AG20443 (cell line): ENCODE data around the gene POU3F3.
A peak's percentile ranks its signal among the peaks of the same experiment; 100 is the strongest.

Source experiments
- DNase-seq: peaks from one replicate; pipeline ENCODE4 v3.0.0; 2012; ENCODE audit warnings: low spot score, mixed read lengths

POU3F3 gene

DNA sequence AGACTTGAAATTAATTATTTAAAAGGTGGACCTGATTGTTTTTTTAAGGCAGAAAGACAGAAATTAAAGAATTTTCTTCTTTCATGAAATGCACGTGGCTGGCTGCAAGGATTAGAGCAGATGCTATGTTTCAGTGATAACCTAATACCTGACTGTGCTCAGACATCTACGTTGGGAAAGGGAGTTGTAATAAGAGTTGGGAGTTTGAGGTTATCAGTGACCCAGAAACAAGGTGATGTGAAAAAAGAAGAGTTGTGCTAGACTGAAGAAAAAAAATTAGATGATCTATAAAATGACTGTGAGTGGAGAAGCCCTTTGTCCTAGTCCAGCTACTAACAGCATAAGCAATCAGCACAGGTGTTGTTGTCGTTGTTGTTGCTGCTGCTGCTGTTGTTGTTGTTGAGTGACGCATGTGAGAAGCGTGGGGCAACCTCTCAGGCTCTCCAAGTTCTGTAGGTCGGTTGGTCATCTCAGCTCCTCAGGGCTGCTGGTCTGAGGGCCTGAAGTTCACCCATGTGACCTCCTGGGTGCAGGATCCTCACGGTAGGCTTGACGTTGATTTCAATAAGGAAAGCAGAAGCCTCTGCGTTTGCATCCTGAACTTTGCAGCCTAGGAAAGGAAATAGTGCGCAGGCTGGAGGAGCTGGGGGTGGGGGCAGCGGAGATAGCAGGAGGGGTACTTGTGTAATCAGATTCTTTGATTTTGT, 7.6 kb downstream of the POU3F3 start:
- DNase-seq: no peak

DNA sequence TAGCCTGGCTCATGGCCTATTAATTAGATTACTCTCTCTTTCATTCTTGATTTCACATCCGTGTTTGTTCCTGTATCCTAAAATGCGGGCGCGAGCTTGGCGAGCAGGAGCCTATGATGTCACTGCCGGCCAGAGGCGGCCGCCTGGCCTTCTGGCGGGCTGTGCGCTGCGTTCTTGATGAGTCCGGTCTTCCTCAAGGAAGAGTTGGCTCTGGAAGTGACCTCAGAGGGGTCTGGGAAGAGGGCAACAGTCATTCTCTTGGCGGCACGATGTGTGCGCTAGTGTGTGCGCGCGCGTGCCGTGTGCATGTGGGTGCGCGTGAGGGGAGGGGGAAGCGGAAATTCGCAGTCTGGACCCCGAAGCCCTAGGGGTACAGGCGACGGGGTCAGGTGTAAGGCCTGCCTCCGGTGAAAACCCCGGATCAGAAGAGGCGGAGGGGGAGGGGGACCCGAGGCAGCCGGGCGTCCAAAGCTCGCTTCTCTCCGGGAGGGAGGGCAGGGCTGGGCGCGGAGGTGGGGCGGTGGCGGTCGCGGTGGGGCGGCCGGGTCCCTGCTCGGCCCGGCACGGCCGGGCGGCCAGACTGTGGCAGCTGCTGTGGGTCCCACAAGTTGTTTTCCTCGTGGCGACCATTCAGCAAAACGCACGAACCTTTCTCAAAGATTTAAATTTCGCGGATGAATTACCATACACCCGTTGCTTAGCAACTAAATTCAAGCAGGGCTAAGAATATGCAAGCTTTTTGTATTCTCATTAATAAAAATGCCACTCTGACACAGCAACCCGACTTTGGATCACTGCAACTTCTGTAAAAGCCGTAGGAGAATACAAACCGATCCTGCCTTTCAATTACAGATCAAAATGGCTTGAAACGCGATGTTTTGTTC, 8.4 kb downstream of the POU3F3 start:
- no peak for DNase-seq

DNA sequence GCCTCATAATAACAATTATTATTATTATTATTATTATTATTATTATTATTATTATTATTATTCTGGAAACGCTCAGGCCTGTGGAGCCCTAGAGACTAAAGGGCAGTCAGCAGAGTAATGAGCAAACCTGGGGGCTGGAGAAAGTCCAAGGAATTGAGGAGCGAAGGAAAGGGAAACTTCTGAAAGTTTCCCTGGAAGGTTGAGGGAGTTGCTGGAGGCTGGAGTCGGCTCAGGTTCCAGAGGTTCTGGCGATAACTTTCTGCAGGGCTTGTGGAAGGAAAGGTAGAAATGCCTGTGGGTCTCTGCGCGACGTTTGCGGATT, 9.2 kb downstream of the POU3F3 start:
- no peak for DNase-seq

DNA sequence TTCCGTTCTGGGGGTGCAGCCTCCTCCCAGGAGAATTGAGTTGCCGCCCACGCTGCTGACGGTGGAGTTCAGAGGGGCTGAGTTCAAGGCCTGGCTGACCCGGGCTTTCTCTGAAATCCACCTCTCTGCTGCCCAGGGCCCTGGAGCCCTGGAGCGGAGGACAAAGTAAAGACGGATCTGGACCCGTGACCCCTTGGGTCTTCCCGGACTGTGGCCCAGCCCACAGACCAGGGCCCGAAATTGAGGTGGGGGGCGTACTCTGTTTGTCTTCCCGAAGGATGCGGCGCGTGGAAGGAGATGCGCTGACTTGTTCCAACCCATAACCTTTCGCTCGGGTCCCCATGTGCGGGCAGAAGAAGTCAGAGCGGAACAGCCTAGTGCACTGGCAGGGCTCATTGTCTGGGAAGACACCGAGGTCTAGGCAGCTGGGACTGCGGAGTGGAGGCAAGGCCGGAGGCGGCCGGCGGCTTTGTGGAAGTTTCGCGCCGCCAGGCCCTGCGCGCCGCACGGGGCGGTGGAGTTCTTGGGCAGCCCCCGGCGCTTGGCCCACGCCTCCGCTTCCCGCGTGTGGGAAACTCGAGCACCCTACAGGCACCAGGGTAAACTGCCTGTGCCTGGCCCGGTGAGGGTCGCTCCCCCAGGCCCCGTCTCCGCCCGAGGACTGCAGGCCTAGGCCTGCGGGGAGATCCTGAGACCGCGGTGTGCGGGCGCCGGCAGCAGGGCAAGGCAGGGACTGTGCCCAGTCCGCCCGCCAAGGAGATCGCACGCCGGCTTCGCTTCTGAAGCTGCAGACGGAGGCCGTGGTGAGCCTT, 9.8 kb downstream of the POU3F3 start:
- no peak for DNase-seq

DNA sequence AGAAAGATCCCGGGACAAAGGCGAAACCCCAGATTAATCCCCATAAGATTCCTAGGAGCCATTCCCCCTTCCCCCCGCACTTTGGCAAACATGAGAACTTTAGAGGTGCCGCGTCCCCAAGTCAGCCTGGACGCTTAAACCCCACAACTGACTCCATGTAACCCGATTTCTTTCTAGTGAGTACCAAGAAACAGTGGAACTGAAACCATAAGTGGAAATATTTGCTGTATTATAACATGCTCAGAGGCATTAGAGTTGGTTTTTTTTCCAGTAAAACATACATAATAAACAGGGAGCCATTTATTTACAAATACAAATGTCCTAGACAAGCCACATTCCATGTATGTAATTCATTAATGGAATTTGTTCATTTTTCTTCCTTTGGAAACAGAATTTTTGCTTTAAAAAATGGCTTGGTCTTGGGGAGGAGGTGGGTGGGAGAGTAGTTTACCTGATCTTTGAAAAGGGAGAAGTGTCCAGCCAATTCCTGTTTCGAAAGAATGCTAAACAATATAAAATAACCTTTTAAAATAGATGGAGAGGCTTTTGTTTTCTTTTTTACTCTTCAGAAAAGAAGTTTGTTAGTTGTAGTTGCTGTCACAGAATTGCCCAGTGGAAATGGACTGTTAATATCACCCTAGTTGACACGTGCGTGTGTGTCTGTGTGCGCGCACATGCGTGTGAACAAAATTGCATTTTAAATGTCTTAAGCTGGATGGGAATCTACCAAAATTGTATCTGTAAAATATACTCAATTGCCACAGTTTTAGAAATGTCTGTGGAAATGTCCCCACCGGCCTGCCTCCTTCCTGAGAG, 10.6 kb downstream of the POU3F3 start:
- DNase-seq: no peak

DNA sequence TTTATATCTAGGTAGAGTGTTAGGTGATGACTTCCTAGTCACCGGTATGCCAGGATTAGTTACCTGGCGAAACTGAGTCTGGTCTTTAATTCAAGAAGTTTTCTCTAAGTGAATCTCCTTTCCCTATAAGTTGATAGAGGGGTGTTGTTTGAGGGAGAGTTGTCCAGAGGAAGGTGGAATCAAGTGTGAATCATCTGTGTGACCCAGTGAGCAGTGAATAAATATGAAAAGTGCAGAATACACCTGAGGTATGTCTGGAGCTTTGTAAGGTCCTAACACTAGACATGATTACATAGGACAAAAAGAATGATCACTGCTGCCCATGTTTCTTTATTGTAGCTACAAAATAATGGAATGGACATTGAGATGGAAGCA, 11.2 kb downstream of the POU3F3 start:
- DNase-seq: no peak

DNA sequence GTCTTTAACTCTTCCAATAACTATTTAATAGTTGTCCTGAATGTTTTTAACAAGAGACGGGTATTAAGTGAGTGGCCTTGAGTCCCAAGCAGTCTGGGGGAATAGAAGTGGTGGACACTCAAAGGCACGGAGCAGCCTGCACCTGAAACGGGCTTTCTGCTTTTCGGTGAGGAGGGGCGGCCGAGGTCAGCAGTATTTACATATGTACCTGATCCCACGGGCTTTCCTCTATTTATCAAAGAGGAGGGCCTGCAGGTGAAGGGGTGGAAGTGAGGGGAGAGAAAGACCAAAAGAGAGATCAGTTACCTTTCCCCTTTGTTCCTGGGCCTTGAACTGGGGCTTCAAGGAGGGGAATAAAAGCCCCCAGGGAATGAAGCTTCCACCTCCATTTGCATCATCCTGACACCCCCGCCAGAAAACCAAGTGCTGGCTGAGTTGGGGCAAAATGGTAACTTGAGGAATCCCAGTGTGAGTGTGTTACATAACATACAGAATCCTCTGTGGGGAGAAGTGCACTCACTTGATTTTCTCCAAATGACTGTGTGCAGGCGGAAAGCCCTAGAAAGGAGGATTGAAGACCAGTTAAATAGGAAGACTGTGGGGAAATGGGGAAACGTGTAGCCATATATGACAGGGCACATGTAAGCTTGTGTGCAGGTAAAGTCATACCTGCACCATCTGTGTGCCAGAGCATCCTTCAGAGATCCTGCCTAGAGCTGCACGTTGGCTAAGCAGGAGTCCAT, 12.4 kb downstream of the POU3F3 start:
- DNase-seq: no peak

DNA sequence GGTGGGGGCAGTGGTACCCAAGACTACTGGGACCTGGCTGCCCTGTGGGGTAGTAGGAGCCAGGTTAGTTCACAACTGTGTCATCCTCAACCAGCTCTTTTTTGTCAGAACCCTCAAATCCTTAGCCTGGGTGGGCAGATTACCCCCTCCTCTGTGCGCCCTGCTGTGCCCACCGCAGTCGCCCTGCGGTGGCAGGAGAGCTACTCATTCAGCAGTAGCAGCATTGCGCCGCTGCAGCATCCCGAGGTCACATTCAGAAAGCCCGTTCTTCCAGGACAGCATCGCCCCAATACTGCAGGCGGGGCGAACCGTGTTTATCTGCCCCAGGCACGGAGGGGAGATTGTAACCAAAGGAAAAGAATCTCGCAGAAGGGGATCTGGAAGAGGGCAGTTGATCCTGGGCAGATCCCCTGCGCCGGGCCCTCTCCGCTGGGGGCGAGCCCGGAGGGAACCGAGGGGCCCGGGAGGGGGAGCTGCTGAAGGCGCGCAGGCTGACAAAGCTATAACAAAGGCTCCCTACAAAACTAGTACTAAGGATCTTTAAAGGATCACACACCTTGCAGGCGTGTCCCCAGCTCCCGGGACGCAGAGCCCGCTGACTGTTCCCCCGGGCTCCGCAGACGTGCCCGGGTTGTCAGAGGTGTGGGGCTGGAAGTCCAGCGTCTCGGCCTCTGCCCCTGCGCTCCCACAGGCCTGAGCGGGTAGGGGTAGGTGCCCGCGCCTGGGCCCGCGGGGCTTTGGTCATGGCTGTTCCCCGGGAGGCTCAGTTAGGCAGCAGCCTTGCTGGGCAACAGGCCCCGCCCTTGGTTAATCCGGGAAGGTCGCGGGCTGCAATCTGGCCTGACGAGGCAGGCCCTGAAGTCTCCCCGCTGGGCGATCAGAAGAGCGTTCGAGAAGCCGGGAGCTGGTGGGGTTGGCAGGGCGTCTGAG, 13.2 kb downstream of the POU3F3 start:
- DNase-seq: no peak

DNA sequence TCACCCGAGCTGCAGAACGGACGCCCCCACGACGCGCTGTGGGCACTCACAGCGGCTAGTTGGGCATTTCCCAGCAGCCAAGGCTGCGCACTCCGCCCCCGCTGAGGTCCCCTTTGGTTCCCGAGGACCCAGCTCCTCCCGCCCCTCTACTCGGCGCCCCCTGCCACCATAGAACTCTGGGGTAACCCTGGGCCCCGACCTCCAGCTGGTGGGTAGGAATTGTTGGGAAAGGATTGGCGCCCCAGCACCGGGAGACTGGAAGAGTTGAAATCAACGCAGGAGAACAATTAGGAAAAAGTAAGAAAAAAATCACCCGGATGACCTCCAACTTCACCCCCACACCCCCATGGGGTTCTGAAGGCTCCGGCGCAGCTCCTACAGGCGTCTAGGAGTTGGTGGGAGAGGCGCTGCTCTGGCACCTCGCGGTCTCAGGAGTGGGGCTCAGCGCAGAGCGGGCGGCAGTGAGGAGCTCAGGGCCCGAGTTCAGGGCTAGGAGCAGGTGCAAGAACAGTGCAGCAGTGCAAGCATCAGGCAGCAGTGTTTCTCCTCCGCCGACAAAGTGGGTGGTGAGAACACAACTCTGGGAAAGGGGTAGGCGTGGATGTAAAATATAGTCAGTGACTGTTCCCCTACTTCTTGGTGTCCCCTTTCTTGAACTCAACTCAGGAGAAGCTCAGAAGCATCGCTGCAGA, 14.0 kb downstream of the POU3F3 start:
- no peak for DNase-seq

DNA sequence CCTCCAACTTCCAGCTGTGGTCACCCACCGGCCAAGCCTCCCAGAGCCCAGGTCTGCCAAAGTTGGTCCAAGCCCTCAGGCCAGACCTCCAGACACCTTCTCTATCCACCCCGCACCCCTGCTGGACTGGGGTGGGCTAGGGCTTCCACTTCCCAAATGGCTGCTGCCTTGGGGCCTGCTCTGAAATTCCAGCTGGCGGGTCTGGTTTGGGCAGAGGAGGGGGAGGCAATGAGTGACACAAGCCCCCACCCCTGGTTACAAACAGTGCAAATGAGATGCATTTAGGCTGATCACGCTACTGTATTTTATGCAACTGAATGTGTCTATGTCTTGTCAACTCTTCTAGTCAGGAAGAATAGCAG, 14.6 kb downstream of the POU3F3 start:
- DNase-seq: no peak

DNA sequence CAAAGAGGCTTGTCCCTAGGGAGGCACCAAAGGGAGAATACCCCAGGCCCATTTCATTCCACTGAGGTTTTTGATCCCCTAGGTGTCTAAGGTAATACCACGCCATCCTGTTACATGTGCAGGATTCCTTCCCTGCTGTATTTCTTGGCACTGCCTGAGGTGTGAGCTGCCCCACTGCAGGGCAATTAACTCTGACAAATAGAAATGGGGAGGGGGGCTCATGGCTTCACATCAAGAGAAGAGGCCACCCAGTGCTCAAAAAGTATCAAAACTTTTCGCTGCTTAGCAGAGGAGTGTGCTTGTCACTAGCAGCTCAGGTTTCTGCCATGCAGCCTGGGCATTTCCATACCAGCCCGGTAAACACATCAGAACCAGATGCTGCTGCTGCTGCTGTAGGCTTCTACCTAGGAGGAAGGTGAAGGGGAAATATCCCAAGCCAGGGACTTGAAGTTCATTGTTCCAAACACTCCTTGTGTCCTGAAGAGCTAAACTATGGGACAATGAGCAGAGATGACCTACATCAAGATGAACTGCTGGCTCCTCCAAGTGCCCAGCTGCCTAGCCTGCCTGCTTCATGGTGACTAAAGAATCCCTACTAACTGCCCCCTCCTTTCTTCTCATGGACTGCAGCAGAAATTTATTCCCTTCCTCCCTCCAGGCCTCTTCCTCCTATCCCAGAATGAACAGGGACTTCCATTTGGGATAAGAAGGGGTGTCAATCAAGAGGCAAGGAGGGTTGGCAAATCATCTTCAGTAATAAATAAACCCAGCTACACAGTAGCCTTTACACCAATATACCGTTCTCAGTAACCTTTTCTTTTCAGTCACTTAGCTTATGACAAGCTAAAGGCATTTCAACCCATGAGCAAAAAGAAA, 16.4 kb downstream of the POU3F3 start:
- DNase-seq: no peak

DNA sequence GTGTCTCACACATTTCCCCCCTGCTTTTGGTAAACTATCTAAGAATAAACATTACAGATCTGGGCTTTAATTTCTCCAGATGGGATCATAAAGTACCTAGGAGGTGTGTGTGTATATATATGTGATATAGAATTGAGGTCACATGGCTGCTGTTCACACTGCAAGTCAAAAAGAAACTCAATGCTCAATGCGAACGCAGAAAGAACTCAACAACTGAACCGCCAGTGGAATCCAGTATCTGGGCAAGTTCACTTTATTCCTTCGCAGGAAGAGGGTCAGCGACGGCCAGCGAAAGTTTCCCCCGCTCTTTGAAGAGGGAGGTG, 17.7 kb downstream of the POU3F3 start:
- DNase-seq: no peak

DNA sequence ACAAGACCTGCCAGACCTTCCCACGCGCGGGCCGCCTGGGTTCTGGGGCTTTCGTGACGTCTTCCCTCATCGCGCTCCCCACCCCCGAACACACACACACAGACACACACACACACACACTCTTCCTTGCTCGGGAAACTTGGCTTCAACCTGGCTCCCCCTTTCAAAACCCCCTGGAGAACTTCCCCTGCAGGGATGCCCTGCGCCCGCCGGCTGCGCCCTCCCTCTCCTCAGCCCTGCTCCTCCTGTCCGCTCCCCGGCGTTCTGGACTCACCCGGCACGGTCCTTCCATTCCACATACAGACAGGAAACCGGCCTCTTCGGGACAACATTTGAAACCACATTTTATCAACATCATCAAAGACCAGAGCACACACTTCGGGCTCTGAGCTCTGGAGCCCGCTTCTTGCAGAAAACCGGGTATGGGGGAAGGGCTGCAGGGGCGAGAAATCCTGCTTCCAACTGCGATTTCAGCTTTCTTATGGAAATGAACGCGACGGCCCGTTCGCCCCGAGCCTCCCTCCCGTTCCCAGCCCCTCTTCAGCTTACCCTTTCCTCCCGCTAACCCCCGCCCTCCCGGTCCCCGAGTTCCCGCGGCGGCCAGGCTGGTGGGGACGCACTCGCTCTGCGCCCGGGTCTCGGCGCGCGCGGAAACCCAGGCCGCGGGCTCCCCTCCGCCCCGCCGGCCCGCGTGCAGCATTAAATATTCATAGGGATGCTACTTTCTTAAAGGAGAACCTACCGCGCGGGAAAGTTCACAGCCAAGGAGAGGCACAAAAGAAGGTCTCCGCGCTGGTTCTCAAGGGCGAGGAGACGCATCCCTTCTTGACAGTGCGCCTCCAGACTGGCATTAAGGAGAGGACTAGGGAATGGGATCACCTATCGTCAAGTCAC, 18.3 kb downstream of the POU3F3 start:
- DNase-seq: no peak

DNA sequence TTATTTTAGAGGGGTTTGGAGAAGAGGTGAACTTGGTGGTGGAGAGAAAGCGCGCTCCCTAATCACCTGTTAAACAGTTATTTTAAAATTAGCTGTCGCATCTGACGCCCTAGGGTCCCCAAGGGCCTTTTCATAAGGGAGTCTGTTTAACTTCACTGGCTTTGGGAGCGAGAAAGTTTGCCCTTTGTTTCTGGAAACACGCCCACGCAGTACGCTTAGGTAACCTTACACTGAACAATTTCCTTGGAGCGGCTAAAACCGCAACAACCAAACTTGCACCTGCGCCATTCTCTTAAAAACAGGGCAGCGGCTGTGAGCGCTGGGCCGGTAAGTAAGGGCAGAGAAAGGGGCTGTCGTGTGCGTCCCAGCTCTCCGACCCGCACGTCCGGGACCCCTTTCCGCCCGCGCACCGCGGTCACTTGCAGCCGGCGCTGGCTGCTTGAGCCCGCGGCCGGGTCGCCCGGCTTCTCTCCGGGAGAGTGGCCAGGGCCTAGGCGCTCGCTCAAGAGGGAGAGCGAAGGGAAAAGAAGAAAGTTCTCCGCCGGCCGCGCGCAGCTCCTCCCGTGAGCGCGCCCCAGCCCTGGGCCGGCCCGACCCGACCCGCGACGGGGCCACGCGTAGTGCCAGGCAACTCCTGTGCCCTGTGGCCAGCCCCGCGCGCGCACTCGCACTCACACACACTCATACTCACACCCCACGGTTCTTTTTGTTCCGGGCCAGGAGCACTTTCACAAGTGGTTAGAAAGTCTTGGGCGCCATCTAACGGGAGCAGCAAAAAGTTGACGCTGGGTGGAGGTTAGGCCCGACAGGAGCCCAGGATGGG, 19.2 kb downstream of the POU3F3 start:
- peak; percentile 88 for DNase-seq

DNA sequence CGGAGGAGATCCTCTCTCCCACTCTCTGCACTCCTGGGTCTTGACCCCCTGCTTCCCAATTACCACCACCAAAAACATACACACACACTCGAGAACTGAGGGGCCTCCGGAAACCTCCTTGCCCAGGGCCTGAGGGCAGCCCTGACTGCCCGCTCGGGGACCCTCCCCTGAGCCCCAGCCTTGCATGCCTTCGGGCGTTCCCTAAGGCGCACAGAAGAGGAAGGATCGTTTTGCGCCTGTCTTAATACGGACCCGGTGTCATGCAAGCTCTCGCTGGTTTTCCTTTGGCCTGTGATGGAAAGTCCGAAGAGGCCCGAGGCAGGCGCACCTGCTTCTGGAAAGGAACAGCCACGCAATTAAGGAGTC, 19.8 kb downstream of the POU3F3 start:
- no peak for DNase-seq

DNA sequence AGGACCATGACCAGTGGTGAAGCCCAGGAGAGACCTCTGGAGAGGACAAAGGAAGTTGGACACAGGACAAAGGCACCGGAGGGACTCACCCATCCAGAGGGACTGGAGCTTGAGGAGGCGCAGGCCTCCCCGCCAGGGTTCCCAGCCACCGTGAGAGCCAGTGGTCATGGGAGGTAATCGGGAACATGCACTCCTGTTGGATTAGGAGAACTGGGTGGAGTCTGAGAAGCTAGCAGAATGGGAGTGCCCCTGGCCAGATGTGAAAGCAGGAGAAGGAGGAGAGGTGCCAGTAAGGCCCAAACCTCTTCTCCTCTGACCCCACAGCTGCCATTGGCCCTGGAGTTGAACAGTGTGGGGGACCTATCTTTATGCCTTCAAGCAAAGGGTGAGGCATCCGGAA, 20.3 kb downstream of the POU3F3 start:
- DNase-seq: no peak

DNA sequence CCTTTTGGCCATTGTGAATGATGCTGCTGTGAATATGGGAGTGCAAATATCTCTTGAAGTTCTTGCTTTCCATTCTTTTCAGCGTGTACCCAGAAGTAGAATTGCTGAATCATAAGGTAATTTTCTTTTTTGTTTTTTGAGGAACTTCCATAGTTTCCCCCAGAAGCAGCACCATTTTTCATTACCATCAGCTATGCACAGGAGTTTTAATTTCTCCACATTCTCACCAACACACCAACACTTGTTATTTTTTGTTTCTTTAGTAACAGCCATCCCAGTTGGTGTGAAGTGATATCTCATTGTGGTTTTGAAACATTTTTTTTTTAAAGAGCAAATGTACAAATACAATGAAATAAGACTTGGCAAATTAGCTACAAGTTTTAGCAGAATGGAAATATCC, 21.3 kb downstream of the POU3F3 start:
- no peak for DNase-seq
